Panc1 (cell line): ENCODE measurements around the gene MAP7. TPM values are rescaled to one million over a fixed set of nuclear protein-coding genes. Genes with fewer than 3 reads are reported as not detected.

Experiments
- ATAC-seq: fragments of 200-7000 bp; cut with Tn5 transposase; 2 replicates; pipeline ENCODE4 v1.9.1; 2020; ENCODE audit warnings: mild to moderate bottlenecking, moderate library complexity
- BruUV-seq: library from RNA; stranded (reverse); fragments of 400-500 nt; replicated peaks from 2 replicates; lab custom pipeline; 2021; lab: Mats Ljungman, UMichigan
- CTCF ChIA-PET: fragments of 300-600 bp; sonication (Branson Sonifier 250); formaldehyde crosslinking; loops from one replicate; lab custom pipeline; 2022; ENCODE audit warnings: antibody characterized with exemption; lab: Charles Lee
- POLR2A ChIA-PET: fragments of 300-600 bp; sonication (Branson Sonifier 250); formaldehyde crosslinking; loops from one replicate; lab custom pipeline; 2022; ENCODE audit warnings: antibody characterized with exemption; lab: Charles Lee
- DNase-seq: peaks from one replicate; pipeline ENCODE4 v3.0.0-alpha.2; 2010; ENCODE audit warnings: low read depth, low spot score
- H3K27ac ChIP-seq: 2 replicates; pipeline ENCODE4 v1.5.1; 2011; ENCODE audit warnings: mild to moderate bottlenecking, low read length, inconsistent platforms
- H3K27me3 ChIP-seq: fragments of 200-500 bp; sonication (Bioruptor generic); 2 replicates; pipeline ENCODE4 v1.6.0; 2014; ENCODE audit warnings: low read length, inconsistent platforms; ENCODE audit not compliant: control insufficient read depth, insufficient read depth
- H3K36me3 ChIP-seq: fragments of 200-500 bp; sonication (Bioruptor generic); 2 replicates; pipeline ENCODE4 v1.5.1; 2014; ENCODE audit warnings: inconsistent platforms, mild to moderate bottlenecking, low read length, moderate library complexity; ENCODE audit not compliant: control insufficient read depth, insufficient read depth
- H3K4me1 ChIP-seq: 2 replicates; pipeline ENCODE4 v1.5.1; 2011; ENCODE audit warnings: inconsistent platforms, mild to moderate bottlenecking, low read length, moderate library complexity; ENCODE audit not compliant: control insufficient read depth, insufficient read depth
- H3K4me3 ChIP-seq, 2 experiments: 2 replicates each; pipeline ENCODE4 v1.5.1; 2011 to 2012; ENCODE audit warnings: low read depth in 2 of 2, low read length in 2 of 2, mild to moderate bottlenecking in 2 of 2, inconsistent platforms in 1 of 2, moderate library complexity in 1 of 2
- H3K9me3 ChIP-seq: fragments of 200-500 bp; sonication (Bioruptor generic); 2 replicates; pipeline ENCODE4 v1.5.1; 2014; ENCODE audit warnings: low read depth, mild to moderate bottlenecking, inconsistent platforms, low read length, moderate library complexity; ENCODE audit not compliant: control insufficient read depth, insufficient read depth
- CTCF ChIP-seq: fragments of 450-650 bp; IDR thresholded peaks from 2 replicates; pipeline ENCODE4 v1.5.1; 2017; ENCODE audit warnings: mild to moderate bottlenecking
- POLR2AphosphoS5 ChIP-seq: IDR thresholded peaks from 2 replicates; pipeline ENCODE4 v1.6.1; 2012; ENCODE audit warnings: mild to moderate bottlenecking, low read depth, low read length, moderate library complexity
- REST ChIP-seq, 2 experiments: IDR thresholded peaks; 2 replicates each; pipeline ENCODE4 v1.6.1; 2011 to 2012; ENCODE audit warnings: low read depth in 2 of 2, control low read depth in 1 of 2, low read length in 1 of 2, mild to moderate bottlenecking in 1 of 2, moderate library complexity in 1 of 2; ENCODE audit not compliant: insufficient read depth in 1 of 2
- SIN3A ChIP-seq: IDR thresholded peaks from 2 replicates; pipeline ENCODE4 v1.6.1; 2012; ENCODE audit warnings: low read depth, mild to moderate bottlenecking, low read length, moderate library complexity, borderline replicate concordance; ENCODE audit not compliant: insufficient read depth
- TCF7L2 ChIP-seq: IDR thresholded peaks from 2 replicates; pipeline ENCODE4 v1.6.1; 2011; ENCODE audit warnings: mild to moderate bottlenecking, low read depth, low read length, inconsistent platforms
- in situ Hi-C: cut with HindIII; loops from 2 replicates; pipeline ENCODE4 v1.10.0; 2016; ENCODE audit warnings: low sequenced_read_pairs, low pct_unique_long_range_greater_than_20kb
- intact Hi-C: fragments of 100-400 bp; cut with micrococcal nuclease; formaldehyde crosslinking; loops from one replicate; pipeline ENCODE4 v1.10.0; 2022; ENCODE audit not compliant: unreplicated experiment
- total RNA-seq: library from RNA; stranded (reverse); gene quantifications from one replicate; pipeline ENCODE4 v1.2.1, GENCODE V29; 2021; ENCODE audit not compliant: unreplicated experiment

MAP7 gene
- total RNA-seq, 1 experiment from 2014 or later: 1.8 TPM

- no peaks in the 10 kb centered on the region for H3K9me3 ChIP-seq
- in situ Hi-C loops: no loop called here
- H3K27ac ChIP-seq: no peak overlapping the region
- ATAC-seq (no peak), DNase-seq (peak; percentile 46)
- ChIA-PET CTCF (interaction anchor here (1.4 kb wide), 1 partner anchor 182 kb away, joined by 3 read pairs; no protein-coding TSS in a partner anchor), POLR2A (no interaction called here)
- no peak overlapping the region for H3K4me3 ChIP-seq
- peaks cover 7% of the 10 kb centered on the region; the same call in 1 of the 2 replicates for H3K4me1 ChIP-seq
- no peaks in the 10 kb centered on the region for H3K36me3 ChIP-seq
- intact Hi-C loops: no loop called here
- TF ChIP-seq REST (IDR thresholded peaks at IDR 0.05; ENCODE audit: insufficient read depth in 1 of 2, low read depth in 2 of 2, low read length in 1 of 2) (no peak), TCF7L2 (no peak), CTCF (no peak), POLR2AphosphoS5 (no peak), SIN3A (no peak)
- H3K27me3 ChIP-seq: no peaks in the 10 kb centered on the region
- no TSS peak for BruUV-seq
These were observed 25.8 kb downstream of the MAP7 start for GRCh38 chr6:136524339-136524935.

- POLR2A ChIA-PET: no interaction called here
These were observed 27.0 kb downstream of the MAP7 start for GRCh38 chr6:136523196-136523595.

More at GRCh38 chr6:136523196-136523595, 27.0 kb downstream of the MAP7 start:
- in situ Hi-C loops (no loop called here), intact Hi-C loops (no loop called here)
- peaks cover 7% of the 10 kb centered on the region; the same call in 1 of the 2 replicates for H3K4me1 ChIP-seq
- TF ChIP-seq REST (IDR thresholded peaks at IDR 0.05; ENCODE audit: insufficient read depth in 1 of 2, low read depth in 2 of 2, low read length in 1 of 2): no peak
- TF ChIP-seq CTCF: no peak
- no peak for TF ChIP-seq SIN3A
- TF ChIP-seq TCF7L2: no peak
- TF ChIP-seq POLR2AphosphoS5: no peak
- DNase-seq (no peak), ATAC-seq (no peak)
- no peaks in the 10 kb centered on the region for H3K27me3 ChIP-seq
- no TSS peak for BruUV-seq
- no peak overlapping the region for H3K27ac ChIP-seq
- CTCF ChIA-PET: no interaction called here
- no peak overlapping the region for H3K4me3 ChIP-seq
- no peaks in the 10 kb centered on the region for H3K9me3 ChIP-seq
- no peaks in the 10 kb centered on the region for H3K36me3 ChIP-seq
